ENCODE data around the gene HNRNPLL.

The HNRNPLL gene

GRCh38 chr2:38592951-38593350 is 9.8 kb downstream of the HNRNPLL start:
- no peak for DNase-seq (ENCODE audit: low read depth in 2 of 2)

DNA sequence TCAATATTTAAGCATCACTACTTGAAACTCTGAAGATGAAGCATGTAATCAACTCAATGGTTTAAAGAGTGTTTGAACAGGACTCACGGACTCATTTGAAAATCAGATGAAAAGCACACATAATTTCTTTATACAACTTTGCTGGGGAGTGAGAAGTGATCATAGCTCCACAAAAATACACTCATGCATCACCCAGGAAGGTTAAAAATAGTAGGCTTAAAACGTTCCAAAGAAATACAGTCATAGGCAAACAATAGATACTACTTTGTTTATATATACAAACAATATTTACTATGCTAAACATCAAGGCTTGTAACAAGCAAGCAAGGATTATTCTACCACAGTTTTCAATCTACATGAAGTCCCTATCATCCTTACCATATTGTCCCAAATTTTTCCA is 11.6 kb downstream of the HNRNPLL start:
- no peak for DNase-seq (ENCODE audit: low read depth in 2 of 2)

- DNase-seq (ENCODE audit: low read depth in 2 of 2): no peak
These were observed 12.7 kb downstream of the HNRNPLL start for GRCh38 chr2:38590053-38590452.

DNA sequence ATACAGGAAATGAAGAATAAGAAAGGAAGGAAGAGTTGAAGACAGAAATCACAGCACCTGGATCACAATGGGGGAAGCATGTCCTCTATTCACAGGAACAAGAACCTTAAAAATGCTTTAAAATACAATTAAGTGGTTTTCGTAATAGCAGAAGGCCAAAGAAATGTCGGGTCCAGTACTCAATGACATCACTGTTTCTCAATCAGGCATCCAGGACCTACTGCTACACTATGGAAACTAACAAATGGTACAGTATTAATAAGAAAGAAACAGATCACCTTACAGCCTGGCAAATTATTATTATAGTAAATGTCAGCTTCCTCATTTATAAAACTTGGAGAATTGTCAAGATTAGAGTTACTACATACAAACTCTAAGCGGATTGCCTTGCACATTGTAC is 15.8 kb downstream of the HNRNPLL start:
- DNase-seq (ENCODE audit: low read depth in 2 of 2): no peak

- DNase-seq (ENCODE audit: low read depth in 2 of 2): no peak
These were observed 17.8 kb downstream of the HNRNPLL start for GRCh38 chr2:38584881-38585280.

GRCh38 chr2:38583994-38584393 is 18.7 kb downstream of the HNRNPLL start:
- DNase-seq (ENCODE audit: low read depth in 2 of 2): no peak

GRCh38 chr2:38583524-38583923 is 19.2 kb downstream of the HNRNPLL start:
- no peak for DNase-seq (ENCODE audit: low read depth in 2 of 2)

- DNase-seq (ENCODE audit: low read depth in 2 of 2): no peak
These were observed 21.3 kb downstream of the HNRNPLL start for GRCh38 chr2:38581193-38582147.

DNA sequence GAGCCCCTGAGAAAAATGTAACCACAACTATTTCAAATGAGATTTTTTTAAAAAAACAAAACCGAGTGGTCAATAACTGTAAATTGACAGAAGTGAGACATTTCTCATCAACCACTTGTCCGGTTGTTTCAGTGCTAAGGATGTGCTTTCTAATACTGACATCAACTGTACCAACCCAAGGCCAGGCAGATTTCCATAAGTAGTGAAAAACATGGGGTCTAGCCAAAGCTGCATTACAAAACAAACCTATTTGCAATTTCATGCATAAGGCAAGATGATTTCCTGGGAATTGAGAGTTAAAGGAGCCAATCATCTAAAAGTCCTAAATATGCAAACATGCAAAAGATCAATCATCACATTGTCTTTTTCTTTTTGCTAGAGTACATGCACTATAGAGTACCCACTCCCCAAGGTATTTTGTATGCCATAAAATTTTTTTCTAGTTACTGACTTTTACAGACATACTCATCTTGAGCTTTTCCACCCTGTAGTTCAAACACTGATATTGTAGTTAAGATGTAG is 22.6 kb downstream of the HNRNPLL start:
- DNase-seq (ENCODE audit: low read depth in 2 of 2): no peak

GRCh38 chr2:38578832-38579231 is 23.9 kb downstream of the HNRNPLL start:
- DNase-seq (ENCODE audit: low read depth in 2 of 2): no peak

DNA sequence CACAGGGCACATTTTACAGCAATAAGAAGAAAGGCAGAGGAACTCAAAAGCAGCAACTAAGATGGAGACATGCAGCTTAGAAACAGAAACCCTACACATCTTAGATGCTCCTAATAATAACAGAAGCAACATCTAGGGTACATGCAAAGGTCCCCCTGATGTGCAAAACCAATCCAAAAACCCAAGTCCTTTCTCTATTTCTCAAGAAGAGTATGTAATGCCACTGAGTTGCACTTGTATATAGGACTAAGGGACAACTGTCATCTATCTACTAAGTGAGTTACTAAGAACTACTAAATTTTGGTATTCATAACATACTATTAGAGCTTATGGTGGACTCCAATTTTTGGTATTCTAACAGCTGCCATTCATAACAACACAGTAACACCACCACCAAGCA is 28.4 kb downstream of the HNRNPLL start:
- no peak for DNase-seq (ENCODE audit: low read depth in 2 of 2)

DNA sequence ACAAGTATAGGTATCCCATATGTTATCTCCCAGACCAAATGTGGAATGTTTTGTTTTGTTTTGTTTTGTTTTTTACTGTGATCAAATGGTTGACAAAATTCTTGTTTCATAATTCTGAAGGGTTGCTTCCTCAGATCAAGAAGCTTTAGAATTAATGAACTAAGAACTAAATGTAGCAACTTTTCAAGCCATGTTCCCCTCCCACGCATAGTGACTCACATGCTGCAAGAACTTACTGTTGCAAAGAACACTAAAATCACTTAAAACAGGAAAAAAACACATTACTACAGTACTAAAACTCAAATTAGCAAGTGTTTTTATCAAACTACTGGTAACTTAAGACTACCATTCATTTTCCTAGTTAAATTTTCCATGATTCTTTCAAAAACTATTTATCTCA is 30.6 kb downstream of the HNRNPLL start:
- DNase-seq (ENCODE audit: low read depth in 2 of 2): peak; percentile 18 to 48

DNA sequence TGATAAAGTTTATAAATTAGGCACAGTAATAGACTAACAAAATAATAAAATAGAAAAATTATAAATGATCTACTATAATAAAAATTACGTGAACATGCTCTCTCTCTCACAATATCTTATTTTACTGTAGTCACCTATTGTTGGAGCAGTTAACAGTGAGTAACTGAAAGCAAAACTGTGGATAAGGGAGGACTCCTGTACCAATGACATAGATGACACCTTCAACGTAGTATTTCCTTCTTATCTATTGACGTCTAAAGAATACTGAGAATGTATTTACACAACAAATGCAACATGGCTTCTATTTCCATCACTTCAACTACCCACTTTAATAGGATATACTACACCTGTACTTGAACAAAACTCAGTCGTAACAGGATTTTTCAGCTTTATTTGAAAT is 31.5 kb downstream of the HNRNPLL start:
- no peak for DNase-seq (ENCODE audit: low read depth in 2 of 2)

GRCh38 chr2:38568724-38569436 is 33.8 kb downstream of the HNRNPLL start:
- no peak for DNase-seq (ENCODE audit: low read depth in 2 of 2)

GRCh38 chr2:38565333-38565732 is 37.4 kb downstream of the HNRNPLL start:
- no peak for DNase-seq (ENCODE audit: low read depth in 2 of 2)

GRCh38 chr2:38561691-38562090 is 41.0 kb downstream of the HNRNPLL start:
- no peak for DNase-seq (ENCODE audit: low read depth in 2 of 2)

- DNase-seq (ENCODE audit: low read depth in 2 of 2): no peak
These were observed 42.6 kb downstream of the HNRNPLL start for GRCh38 chr2:38560092-38560491.

DNA sequence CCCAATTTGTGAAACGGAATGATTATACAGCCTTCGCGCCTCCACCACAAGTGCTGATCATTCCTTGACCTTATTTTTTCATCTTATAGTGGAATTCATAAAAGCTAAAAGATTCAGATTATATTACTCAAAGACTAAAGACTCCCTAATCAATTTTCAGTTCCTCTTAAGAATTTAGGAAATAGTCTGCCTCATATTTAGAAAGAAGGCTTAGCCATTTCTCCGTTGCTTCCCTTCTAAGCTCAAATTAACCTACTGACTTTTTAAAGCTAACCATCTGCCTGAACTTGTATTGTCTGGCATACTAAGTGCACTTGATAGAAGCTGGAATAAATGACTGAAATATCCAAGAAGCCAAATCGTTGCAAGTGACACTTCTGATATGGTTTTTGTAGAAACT is 44.7 kb downstream of the HNRNPLL start:
- no peak for DNase-seq (ENCODE audit: low read depth in 2 of 2)

DNA sequence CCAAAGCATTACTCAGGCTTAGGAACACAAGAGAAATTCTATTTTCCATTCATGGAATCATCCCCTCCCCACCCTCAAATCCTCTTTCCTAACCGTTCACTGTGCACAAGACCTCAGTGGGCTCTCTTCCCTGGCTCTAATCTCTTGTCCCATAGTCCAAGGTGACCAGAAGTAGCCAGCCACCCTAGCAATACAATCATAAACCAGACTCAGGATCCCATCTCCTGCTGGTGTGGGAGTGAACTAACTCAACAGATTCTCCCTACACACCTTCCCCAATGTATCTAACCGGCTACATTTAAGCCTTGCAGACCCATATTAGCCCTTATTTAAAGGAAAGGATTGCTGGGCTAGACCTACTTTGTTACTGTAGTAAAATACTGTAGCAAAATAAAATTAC is 45.5 kb downstream of the HNRNPLL start:
- no peak for DNase-seq (ENCODE audit: low read depth in 2 of 2)

DNA sequence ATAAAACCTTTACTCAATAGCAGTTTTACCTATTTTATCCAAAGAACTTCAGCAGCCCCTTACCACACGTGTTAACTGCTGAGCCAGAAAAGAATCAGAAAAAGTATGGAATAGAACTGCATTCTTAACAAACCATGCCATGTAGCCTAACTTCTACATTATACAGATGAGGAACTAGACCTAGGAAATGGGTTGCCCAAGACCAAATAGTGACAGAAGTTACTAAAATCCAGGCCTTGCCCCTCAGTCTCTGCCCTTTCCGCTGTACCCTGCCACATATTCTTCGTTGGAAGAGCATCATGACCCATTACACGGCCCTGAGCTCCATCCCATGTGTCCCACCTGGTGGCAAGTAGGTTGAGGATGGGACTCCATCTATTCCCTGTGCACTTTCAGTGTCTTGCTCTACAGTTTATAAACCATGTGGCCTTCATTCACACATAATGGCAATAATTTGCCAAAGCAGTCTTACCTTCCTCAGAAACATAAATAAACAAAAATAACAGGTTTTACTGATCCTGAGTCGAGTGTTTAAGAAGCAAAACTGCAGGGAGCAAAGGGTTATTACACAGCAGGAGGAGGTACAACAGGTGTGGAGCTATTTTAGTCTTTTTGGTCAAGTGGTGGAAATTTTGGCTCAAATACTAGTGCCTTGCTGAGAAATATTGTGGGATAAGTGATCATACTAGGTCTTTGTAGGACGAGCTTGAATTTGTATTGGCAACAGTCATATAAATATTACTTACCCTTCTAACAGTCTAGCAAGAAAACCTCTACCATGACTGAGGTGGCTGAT is 46.5 kb downstream of the HNRNPLL start:
- no peak for DNase-seq (ENCODE audit: low read depth in 2 of 2)

GRCh38 chr2:38554973-38555595 is 47.6 kb downstream of the HNRNPLL start:
- DNase-seq (ENCODE audit: low read depth in 2 of 2): no peak

- no peak for DNase-seq (ENCODE audit: low read depth in 2 of 2)
These were observed 49.2 kb downstream of the HNRNPLL start for GRCh38 chr2:38553554-38553953.

Data from stimulated activated CD4-positive, alpha-beta T cell treated with anti-CD3 and anti-CD28 coated beads, Interleukin-4, amount 100 ng/mL, for 48 hours (primary cell).